Neuronal stem cell (in vitro differentiated cells): ENCODE data around the gene ST6GAL1.
"Not testable (repeated sequence)": the region's sequence is repeated elsewhere in the genome, so short reads cannot be mapped to it uniquely, and the experiment has no call there.

Source experiments
- DNase-seq: peaks from one replicate; pipeline ENCODE4 v3.0.0-alpha.2; 2013; ENCODE audit warnings: low spot score
- H2AFZ ChIP-seq: one replicate; pipeline ENCODE4 v1.6.1; 2013; ENCODE audit warnings: mild to moderate bottlenecking, low read length, inconsistent platforms
- H2AK5ac ChIP-seq: 2 replicates; pipeline ENCODE4 v1.6.1; 2013; ENCODE audit warnings: low read depth, mild to moderate bottlenecking, inconsistent platforms, low read length, moderate library complexity, mixed read lengths
- H2BK120ac ChIP-seq: 2 replicates; pipeline ENCODE4 v1.6.1; 2013; ENCODE audit warnings: low read depth, mild to moderate bottlenecking, inconsistent platforms, low read length, moderate library complexity, mixed read lengths
- H2BK12ac ChIP-seq: one replicate; pipeline ENCODE4 v1.6.1; 2013; ENCODE audit warnings: low read length, inconsistent platforms
- H2BK15ac ChIP-seq: 2 replicates; pipeline ENCODE4 v1.6.1; 2013; ENCODE audit warnings: mild to moderate bottlenecking, low read length, inconsistent platforms, mixed read lengths
- H2BK5ac ChIP-seq: one replicate; pipeline ENCODE4 v1.6.1; 2013; ENCODE audit warnings: inconsistent platforms, mild to moderate bottlenecking, low read length, moderate library complexity
- H3K14ac ChIP-seq: one replicate; pipeline ENCODE4 v1.6.1; 2013; ENCODE audit warnings: low read length, inconsistent platforms
- H3K18ac ChIP-seq: 2 replicates; pipeline ENCODE4 v1.6.1; 2013; ENCODE audit warnings: low read length, inconsistent platforms
- H3K23ac ChIP-seq: 2 replicates; pipeline ENCODE4 v1.6.1; 2013; ENCODE audit warnings: low read depth, mild to moderate bottlenecking, mixed read lengths, low read length, inconsistent platforms; ENCODE audit not compliant: poor library complexity
- H3K27ac ChIP-seq: replicated peaks from 3 replicates; pipeline ENCODE4 v1.5.1; 2013; ENCODE audit warnings: low read length, inconsistent platforms
- H3K27me3 ChIP-seq, 3 experiments: 2 replicates each; pipeline ENCODE4 v1.6.1; 2013; ENCODE audit warnings: low read length in 3 of 3, mild to moderate bottlenecking in 2 of 3, inconsistent platforms in 1 of 3, low read depth in 1 of 3, mixed read lengths in 1 of 3, moderate library complexity in 1 of 3; ENCODE audit not compliant: control insufficient read depth in 3 of 3, insufficient read depth in 3 of 3
- H3K36me3 ChIP-seq, 2 donors: replicated peaks in 1 of 2; 2 replicates each; pipeline ENCODE4 v1.6.1; 2013; ENCODE audit warnings: low read length in 2 of 2; ENCODE audit not compliant: control insufficient read depth in 2 of 2, insufficient read depth in 2 of 2
- H3K4ac ChIP-seq: 2 replicates; pipeline ENCODE4 v1.6.1; 2013; ENCODE audit warnings: inconsistent platforms, mild to moderate bottlenecking, low read length, moderate library complexity
- H3K4me1 ChIP-seq, 2 donors: 1 replicate in 1 of 2; 2 replicates in 1 of 2; pipeline ENCODE4 v1.6.1; 2013; ENCODE audit warnings: low read length in 2 of 2, low read depth in 1 of 2; ENCODE audit not compliant: control insufficient read depth in 2 of 2, insufficient read depth in 1 of 2
- H3K4me2 ChIP-seq: one replicate; pipeline ENCODE4 v1.6.1; 2013; ENCODE audit warnings: mild to moderate bottlenecking, low read length, inconsistent platforms; ENCODE audit not compliant: insufficient read depth, poor library complexity, severe bottlenecking
- H3K4me3 ChIP-seq, 2 donors: 2 replicates each; pipeline ENCODE4 v1.5.1; 2013; ENCODE audit warnings: low read length in 2 of 2, mild to moderate bottlenecking in 2 of 2, inconsistent platforms in 1 of 2, moderate library complexity in 1 of 2
- H3K79me1 ChIP-seq: one replicate; pipeline ENCODE4 v1.6.1; 2013; ENCODE audit warnings: low read depth, mild to moderate bottlenecking, inconsistent platforms, low read length, moderate library complexity
- H3K9ac ChIP-seq: one replicate; pipeline ENCODE4 v1.6.1; 2013; ENCODE audit warnings: mild to moderate bottlenecking, low read depth, low read length, inconsistent platforms; ENCODE audit not compliant: poor library complexity
- H3K9me3 ChIP-seq, 2 donors: replicated peaks in 1 of 2; 2 replicates each; pipeline versions ENCODE3 to v1.6.1; 2013; ENCODE audit warnings: low read length in 2 of 2, mild to moderate bottlenecking in 2 of 2, inconsistent platforms in 1 of 2, low read depth in 1 of 2, mixed read lengths in 1 of 2, moderate library complexity in 1 of 2; ENCODE audit not compliant: control insufficient read depth in 2 of 2, insufficient read depth in 1 of 2
- H4K8ac ChIP-seq: one replicate; pipeline ENCODE4 v1.6.1; 2013; ENCODE audit warnings: low read depth, mild to moderate bottlenecking, inconsistent platforms, low read length, moderate library complexity
- H4K91ac ChIP-seq: one replicate; pipeline ENCODE4 v1.6.1; 2013; ENCODE audit warnings: low read length, low read depth, mild to moderate bottlenecking, inconsistent platforms; ENCODE audit not compliant: poor library complexity
- WGBS, 2 donors: extraction: QIAGEN DNeasy Blood & Tissue Kit; methylation state at CpG; one replicate each; pipeline ENCODE4 v1.1.7; 2013; ENCODE audit warnings: missing lambda C conversion rate in 2 of 2, mixed read lengths in 1 of 2; ENCODE audit not compliant: insufficient read length in 2 of 2, insufficient replicate concordance in 1 of 2; ENCODE audit errors: extremely low coverage in 2 of 2; 5-methylcytosine and 5-hydroxymethylcytosine counted together

Gene ST6GAL1

GRCh38 chr3:187054433-187054832 lies 124.1 kb downstream of the ST6GAL1 start:
- H3K27me3 ChIP-seq, H3K4me3 ChIP-seq, H2AFZ ChIP-seq, H3K4me1 ChIP-seq, H4K91ac ChIP-seq, DNase-seq, H3K9ac ChIP-seq, H3K4me2 ChIP-seq, H3K27ac ChIP-seq, H3K4ac ChIP-seq, H2BK15ac ChIP-seq, H2AK5ac ChIP-seq, H2BK5ac ChIP-seq, H4K8ac ChIP-seq, H2BK120ac ChIP-seq, H3K18ac ChIP-seq, H3K23ac ChIP-seq, H3K14ac ChIP-seq, H2BK12ac ChIP-seq, H3K79me1 ChIP-seq: not testable (repeated sequence)
- WGBS, 2 donors = no CpG with 5 or more reads among the region's 2 CpGs
- H3K36me3 ChIP-seq = peaks cover 0 to 16% of the 10 kb centered on the region in 2 donors
- H3K9me3 ChIP-seq = peaks cover 8 to 10% of the 10 kb centered on the region in 2 donors

GRCh38 chr3:187057803-187058202 lies 127.5 kb downstream of the ST6GAL1 start:
- Histone ChIP-seq H3K9me3 (peaks cover 8 to 10% of the 10 kb centered on the region in 2 donors), H3K36me3 (peaks cover 0 to 12% of the 10 kb centered on the region in 2 donors)
- H3K14ac ChIP-seq, H3K27ac ChIP-seq, H3K4me1 ChIP-seq, H3K4ac ChIP-seq, H3K18ac ChIP-seq, H2BK120ac ChIP-seq, H3K23ac ChIP-seq, H3K4me2 ChIP-seq, H2AK5ac ChIP-seq, H2BK12ac ChIP-seq, H2BK5ac ChIP-seq, DNase-seq, H3K9ac ChIP-seq, H4K8ac ChIP-seq, H4K91ac ChIP-seq, H2AFZ ChIP-seq, H3K4me3 ChIP-seq, H2BK15ac ChIP-seq, H3K27me3 ChIP-seq, H3K79me1 ChIP-seq: not testable (repeated sequence)
- WGBS, 2 donors = no CpG with 5 or more reads among the region's 10 CpGs

GRCh38 chr3:187061748-187062147 lies 131.4 kb downstream of the ST6GAL1 start:
- no peak overlapping the region for H3K18ac ChIP-seq
- H2BK5ac ChIP-seq = no peak overlapping the region
- no peak overlapping the region for H3K9ac ChIP-seq
- no peak overlapping the region for H2BK12ac ChIP-seq
- no peak overlapping the region for H2AK5ac ChIP-seq
- H3K27ac ChIP-seq = no peak overlapping the region
- H2AFZ ChIP-seq = no peak overlapping the region
- H3K4me2 ChIP-seq = no peak overlapping the region
- peaks cover 0 to 12% of the 10 kb centered on the region in 2 donors for H3K36me3 ChIP-seq
- no peak overlapping the region for H3K4ac ChIP-seq
- whole genome bisulfite sequencing, 2 donors = no CpG with 5 or more reads among the region's 3 CpGs
- no peaks in the 10 kb centered on the region for H3K27me3 ChIP-seq
- H3K9me3 ChIP-seq = peaks cover 8 to 10% of the 10 kb centered on the region in 2 donors
- H3K14ac ChIP-seq = no peak overlapping the region
- H3K4me3 ChIP-seq = no peak overlapping the region
- no peak overlapping the region for H4K91ac ChIP-seq
- no peak overlapping the region for H2BK120ac ChIP-seq
- H3K23ac ChIP-seq = no peak overlapping the region
- DNase-seq = no peak
- no peak overlapping the region for H4K8ac ChIP-seq
- peaks cover 5% of the 10 kb centered on the region for H3K79me1 ChIP-seq
- H3K4me1 ChIP-seq = no peaks in the 10 kb centered on the region
- no peak overlapping the region for H2BK15ac ChIP-seq

DNA sequence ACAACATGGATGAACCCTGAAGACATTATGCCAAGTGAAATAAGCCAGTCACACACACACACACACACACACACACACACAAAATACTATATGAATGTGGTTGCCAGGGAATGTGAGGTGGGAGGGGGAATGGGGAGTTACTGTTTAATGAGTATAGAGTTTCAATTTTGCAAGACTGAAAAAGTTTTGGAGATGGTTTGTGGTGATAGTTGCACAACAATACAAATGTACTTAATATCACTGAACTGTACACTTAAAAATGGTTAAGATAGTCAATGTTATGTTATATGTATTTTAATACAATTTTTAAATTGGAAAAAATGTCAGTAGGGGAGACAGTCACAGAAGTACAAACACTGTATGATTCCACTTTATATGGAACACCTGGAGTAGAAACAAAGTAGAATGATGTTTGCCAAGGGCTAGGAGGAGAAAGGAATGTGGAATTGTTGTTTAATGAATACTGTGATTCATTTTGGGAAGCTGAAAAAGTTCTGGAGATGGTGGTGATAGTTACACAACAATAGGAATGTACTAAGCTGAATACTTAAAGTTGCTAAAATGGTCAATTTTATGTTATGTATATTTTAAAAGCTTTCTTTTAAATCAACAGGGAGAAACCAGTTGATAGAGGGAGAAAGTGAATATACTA lies 132.3 kb downstream of the ST6GAL1 start:
- H2AK5ac ChIP-seq = no peak overlapping the region
- H4K91ac ChIP-seq = no peak overlapping the region
- no peak overlapping the region for H2BK120ac ChIP-seq
- H3K4me3 ChIP-seq = no peak overlapping the region
- peaks cover 8 to 10% of the 10 kb centered on the region in 2 donors for H3K9me3 ChIP-seq
- no peak overlapping the region for H3K4me2 ChIP-seq
- H3K18ac ChIP-seq = no peak overlapping the region
- no peak overlapping the region for H2BK15ac ChIP-seq
- peaks cover 0 to 12% of the 10 kb centered on the region in 2 donors for H3K36me3 ChIP-seq
- H3K23ac ChIP-seq = no peak overlapping the region
- no peak overlapping the region for H2BK5ac ChIP-seq
- no peak overlapping the region for H3K9ac ChIP-seq
- no peak overlapping the region for H2BK12ac ChIP-seq
- no peak overlapping the region for H3K27ac ChIP-seq
- H3K27me3 ChIP-seq = no peaks in the 10 kb centered on the region
- H4K8ac ChIP-seq = no peak overlapping the region
- no peak for DNase-seq
- no peaks in the 10 kb centered on the region for H3K4me1 ChIP-seq
- H3K4ac ChIP-seq = no peak overlapping the region
- no peak overlapping the region for H3K14ac ChIP-seq
- peaks cover 5% of the 10 kb centered on the region for H3K79me1 ChIP-seq
- H2AFZ ChIP-seq = no peak overlapping the region
